Stimulated activated CD8-positive, alpha-beta memory T cell treated with anti-CD3 and anti-CD28 coated beads, Interleukin-4, amount 100 ng/mL, for 24 hours (primary cell): ENCODE results near the gene MSI2.

Experiments used
- DNase-seq: peaks from one replicate; pipeline ENCODE4 v3.0.0-alpha.2; 2020; ENCODE audit warnings: low read depth

Gene MSI2

DNA sequence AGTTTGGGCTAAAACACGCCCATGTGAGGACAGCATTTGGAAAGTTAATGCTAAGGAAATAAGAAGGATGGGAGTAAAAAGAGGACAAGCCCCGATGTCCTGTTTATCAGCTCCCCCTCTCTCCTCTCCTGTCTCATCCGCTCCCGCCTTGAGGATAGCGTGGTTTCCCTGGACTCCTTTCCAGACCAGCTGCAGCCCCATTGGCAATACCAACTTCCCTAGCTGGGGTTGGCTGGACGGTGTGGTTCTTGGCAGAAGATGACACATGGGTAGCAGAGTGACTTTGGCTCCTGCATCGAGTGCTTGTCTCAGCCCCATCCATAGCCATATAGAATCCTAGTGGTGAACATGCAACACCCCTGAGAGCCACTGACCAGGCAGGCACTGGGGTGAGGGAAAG is 302.9 kb downstream of the MSI2 start:
- no peak for DNase-seq

DNA sequence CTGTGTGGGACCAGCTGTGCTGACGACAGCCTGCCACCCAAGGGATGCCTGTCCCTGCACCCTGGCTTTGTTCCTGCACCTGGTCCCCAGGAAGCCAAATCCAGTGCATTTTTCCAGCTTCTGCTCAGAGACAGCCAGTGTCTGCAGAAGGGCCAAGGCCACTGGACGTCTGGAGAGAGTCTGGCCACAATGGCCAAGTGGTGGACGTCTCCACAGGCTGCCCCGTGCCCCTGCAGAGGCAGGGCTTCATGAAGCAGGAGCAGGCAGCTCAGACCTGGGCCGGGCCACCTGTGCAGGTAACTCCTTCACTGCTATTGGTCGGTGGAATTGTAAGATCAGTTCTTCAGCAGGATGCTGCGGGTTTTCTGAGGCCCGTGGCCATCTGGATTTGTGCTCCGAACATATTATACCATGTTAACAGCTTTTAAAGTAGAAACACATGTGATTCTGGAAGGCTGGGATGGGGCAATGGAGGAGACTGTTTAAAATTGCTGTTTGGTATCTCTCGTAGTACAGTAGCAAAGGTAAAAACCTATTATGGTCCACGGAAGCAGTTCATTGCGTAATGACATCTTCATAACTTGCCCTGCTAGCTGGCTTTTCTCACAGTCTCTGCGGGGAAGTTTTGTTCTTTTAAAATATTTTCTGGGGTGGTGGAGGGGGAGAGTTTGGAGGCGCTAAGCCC is 303.5 kb downstream of the MSI2 start:
- no peak for DNase-seq

DNA sequence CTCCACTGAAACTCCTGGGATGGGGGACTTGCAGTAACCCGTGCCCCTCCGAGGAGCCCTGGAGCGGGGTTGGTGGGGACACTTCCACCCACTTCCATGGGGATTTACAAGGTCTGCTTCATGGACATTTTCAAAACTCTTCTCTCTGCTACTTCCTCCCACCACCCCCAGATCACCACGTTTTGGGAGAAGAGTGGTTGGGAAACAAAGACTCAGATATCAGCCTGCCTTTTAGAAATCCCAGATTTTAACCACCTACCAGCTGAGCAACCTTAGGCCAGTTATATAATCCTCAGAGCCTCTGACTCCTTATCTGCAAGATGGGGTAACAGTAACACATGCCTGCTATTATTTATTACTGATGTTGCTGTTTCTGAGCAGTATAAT is 304.0 kb downstream of the MSI2 start:
- no peak for DNase-seq

DNA sequence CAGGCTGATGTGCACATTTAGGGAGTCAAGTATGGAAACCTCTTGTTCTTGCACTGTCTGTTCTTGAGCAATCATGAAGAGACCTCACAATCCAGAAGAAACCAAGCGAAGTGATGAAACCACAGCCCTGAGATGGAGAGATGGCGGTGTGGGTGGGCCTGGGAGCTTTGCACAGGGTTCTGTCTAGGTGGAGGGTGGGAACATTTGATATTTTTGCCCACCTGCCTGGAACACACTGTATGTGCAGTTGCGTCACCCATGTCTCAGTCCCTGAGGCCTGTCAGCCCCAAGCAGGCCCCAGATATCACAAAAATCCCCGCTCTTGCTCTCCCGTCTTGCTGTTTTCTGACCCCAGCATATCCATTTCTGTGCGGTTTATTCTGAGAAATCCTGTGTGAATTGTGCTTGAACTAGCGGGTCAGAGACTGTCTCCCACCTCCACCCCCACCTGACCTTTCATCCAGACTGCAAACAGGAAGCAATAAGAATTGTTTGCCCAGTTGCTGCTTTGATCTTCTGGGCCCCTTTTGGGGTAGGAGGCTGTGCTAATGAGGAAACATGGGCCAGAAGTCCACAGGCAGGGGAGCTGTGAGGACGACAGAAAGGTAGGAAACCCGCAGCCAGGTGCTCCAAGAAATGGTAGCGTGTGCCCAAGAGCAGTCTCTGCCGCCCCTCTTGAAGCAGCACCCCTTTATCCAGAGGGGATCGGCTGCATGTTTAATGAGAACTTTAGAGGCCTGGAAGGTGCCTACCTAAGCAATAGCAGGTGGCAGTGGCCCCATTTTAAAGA is 304.9 kb downstream of the MSI2 start:
- DNase-seq = no peak

DNA sequence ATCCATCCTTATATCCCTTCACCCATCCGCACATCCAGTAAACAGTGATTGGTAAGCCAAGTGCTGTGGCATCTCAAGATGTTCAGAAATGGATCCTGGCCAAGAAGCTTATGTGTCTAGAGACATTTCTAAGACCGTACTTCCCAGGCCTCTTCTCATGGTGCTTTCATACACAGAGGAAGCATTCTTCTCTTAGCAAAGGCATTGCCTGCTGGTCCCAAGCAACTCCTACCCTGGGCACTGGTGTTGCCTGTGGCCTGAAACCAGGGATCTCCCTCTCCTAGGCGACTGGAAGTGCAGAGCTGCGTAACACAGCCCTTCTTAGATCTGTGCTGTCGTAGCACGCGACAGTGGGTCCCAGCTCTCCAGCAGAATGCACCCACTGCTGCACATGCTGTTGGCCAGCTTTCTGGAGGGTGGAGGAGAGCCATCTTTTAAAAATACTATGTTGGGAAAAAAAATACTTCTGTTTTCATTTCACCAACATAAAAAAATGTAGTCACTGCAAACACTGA is 305.9 kb downstream of the MSI2 start:
- DNase-seq = no peak

DNA sequence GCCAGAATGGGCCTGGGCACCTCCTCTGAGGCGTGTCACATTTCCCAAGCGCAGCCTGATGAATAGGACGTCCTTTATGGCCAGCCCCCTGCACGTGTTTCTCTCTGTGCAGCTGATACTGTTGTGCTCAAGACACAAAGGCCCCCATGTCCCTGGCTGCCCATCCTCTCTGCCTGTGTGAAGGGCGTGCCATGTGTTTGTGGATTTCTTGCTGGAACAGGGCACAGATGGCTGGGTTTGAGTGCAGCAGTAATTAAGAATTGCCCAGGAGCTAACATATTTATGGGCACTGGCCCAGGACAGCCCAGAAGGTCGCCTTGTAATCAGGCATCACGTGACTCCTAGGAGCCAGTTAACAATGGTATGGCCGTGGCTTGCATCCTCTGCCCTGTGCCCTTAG is 307.6 kb downstream of the MSI2 start:
- DNase-seq = no peak

DNA sequence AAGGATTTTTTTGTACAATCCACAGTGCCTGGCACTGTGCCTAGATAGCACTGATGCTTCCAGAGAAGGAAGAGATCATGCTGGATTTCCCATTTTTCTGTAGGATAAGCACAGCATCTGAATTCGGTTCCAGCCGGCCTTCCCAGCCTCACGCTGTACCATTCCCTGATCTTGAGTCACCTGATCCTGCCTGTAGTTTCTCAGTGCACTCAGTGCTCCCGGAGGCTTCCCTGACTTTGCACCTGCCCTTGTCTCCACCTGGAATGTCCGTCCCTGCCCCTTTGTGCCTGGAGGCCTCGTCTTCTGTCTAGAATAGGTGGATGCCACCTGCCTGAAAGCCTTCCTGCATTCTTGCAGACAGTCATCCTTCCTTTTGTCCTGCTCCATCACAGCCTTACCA is 308.9 kb downstream of the MSI2 start:
- DNase-seq = no peak

DNA sequence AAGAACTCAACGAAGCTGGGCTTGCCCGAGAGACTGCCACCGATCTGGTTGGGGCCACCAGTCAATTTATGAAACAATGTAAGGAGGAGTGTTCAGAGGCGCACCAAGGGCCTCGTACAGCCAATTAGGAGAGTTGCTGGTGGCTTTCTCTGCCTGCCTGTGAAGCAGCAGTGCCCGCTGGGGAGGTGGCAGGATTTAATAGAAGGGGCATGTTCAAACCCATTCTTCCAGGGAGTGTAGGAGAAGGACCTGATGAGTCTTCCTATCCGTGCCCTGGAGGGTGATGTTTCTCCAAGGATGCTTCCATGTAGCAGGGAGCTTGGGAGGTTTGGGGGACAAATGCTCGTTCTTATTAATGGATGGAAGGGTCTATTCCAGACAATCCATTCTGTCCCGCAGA is 310.4 kb downstream of the MSI2 start:
- DNase-seq = no peak

DNA sequence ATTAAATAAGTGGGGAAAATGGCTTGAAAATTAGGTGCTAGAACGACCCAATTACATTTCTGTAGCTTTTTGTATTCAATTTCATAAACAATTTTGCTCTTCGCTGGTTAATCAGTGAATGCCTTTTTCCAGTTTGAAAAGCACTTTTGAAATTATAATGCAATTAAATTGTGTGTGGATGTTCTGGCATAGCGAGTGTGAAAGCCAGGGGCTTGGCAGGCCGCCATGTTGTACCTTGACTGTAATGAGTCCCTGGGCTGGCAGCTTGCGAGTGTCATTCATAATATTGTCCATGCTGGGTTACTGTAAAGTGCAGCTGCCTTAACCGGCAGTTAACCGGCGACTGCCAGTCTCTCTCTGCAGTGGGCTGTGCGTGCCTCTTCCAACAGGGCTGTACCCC is 310.9 kb downstream of the MSI2 start:
- DNase-seq = no peak

DNA sequence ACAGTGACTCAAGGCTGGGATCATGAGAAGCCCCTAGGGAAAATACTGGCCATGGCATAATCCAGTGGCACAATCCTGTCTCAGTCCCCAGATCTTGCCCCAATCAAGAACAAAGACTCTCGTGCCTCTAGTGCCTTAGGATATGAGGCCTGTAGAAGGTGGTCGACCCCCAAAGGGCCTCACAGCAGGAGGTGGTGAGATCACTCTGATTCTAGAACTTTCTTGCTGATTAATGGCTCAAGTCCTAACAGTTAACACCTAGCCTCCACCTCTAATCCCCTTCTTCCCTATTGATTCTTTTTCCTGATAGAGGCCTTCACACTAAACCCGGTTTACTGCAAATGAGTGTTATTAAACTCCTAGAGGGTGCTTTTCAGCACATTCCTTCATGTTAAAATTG is 312.0 kb downstream of the MSI2 start:
- no peak for DNase-seq

DNA sequence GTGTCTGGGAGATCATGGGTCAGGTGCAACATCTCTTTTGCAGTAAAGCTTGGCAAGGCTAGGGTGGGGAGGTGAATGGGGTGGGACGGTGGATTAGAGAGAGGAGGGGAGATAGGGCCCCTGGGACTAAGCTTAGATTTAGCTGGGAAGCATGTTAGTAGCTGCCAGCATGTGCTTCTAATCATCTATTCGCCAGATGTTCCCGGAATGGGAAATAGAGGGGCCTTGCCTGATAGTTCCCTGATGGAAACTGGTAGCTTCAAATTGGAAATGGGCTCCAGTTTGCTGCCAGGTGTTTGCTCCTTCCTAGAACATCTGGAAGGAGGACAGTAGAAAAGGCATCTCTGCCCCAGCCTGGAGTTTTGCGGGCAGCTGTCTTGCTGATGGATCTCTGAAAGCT is 312.7 kb downstream of the MSI2 start:
- DNase-seq = no peak

DNA sequence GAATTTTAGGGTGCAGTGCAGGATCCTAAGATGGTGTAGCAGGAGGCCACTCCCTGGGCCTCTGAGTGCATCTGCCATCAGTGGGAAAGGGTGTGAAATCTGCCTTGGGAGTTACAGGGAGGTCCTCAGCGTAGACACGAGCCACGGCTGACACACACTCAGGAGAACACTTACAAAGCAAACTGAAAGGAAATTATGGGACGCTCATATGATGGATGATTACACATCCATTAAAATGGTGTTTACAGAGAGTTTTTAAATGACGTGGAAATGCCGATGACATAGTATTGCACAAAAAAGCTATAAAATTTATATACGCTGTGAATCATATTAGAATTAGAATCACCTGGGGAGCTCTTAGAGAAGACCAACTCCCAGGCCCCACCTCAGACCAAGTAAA is 313.5 kb downstream of the MSI2 start:
- no peak for DNase-seq

DNA sequence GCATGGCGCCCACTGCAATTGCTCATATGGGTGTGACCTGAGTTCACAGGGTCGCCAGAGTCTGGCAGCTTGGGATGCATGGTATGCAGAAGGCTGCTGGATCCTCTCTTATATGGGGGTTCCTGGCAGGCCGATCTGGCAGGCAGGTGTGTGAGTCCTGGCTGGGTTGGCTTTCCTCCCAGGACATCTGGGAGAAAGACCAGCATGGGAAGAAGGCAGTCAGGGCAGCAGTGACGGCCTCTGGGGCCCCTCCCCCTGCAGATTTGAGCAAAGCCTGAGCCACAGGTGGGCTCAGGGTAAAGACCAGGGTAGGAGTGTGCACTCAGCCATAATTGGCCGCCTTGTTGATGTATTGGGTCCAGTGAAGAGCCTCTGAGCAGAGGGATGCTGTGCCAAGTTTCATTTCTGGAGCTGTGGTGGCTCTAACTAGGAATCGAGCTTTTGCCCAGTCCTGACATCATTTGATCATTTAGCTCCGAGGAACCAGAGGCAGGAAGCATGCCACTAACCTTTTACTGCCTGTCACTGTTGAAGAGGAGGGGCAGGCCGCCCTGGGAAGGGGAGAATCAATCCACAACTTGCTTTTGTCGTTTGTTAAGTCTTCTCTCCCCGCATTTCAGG is 314.5 kb downstream of the MSI2 start:
- DNase-seq = no peak

DNA sequence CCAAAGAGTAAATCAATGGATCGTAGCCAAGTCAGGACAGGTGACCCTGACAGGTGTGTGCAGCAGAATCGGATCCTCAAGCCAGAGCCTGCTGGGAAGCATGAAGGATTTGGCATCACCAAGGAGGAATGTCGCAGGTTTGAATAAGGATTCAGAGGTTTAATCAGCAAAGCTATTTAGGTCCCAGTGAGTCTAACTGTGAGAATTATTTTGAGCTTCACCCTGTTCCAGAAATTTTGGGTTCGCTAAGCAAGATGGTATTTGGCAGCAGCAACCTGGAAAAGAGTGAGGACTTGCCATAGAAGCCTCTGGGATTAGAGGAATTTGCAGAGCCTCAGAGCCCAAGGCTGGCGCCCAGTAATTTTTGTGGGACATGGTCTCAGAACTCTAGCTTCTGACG is 315.7 kb downstream of the MSI2 start:
- DNase-seq = no peak

DNA sequence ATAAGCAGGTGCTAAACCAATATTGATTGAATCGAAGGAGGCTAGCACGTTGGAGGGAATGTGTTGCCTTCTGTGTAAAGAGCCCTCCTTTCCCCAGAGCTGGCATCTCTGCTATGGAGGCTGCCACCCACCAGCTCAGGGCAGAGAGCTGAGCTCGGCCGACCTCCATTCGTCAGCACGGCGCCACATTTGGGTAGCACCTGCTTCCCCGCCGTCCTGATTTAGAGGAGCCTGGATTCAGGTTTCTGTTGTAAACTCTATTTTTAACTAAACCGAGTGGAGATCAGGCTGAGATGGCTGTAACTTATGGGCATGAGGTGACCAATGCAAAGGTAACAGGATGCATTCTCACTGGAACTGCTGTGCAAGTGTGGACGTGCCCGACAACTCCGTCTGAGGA is 316.3 kb downstream of the MSI2 start:
- DNase-seq = no peak

DNA sequence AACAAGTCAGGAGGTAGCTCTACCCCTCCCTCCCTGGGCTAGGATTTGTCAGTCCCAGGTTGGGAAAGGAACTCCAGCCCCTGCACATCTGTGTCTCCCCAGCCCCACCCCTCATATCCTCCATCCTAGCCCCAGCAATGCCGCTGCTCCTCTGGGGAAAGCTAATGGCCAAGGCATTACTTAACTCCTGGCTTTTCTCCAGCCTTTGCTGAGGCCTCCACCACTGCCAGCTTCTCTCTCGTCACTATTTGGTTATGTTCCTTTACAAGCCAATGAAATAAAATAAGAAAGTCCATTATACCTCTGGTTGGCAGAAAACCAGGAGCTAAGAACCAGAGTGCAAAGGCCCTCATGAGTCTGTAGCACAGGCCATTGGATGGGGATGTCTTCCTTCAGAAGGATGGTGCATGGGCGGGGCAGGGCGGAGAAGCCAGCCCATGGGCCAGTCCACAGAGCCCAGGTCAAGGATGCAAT is 317.8 kb downstream of the MSI2 start:
- DNase-seq = no peak

DNA sequence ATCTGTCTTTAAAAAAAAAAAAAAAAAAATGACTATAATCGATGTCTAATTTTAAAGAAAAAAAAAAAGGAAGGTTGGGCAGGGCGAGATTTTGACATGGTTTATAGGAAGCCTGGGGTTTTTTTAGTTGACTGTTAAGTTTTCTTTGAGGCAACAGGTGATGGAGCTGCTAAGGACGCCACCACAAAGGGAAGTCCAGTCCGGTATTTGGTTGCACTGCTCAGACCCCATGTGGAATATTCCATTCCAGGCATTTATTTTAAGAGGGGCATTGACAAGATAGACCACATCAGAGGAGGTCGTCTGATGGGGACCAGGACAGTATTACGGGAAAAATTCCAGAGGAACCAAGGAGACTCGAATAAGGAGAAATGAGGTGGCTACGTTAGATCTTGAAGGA is 320.4 kb downstream of the MSI2 start:
- DNase-seq = no peak

DNA sequence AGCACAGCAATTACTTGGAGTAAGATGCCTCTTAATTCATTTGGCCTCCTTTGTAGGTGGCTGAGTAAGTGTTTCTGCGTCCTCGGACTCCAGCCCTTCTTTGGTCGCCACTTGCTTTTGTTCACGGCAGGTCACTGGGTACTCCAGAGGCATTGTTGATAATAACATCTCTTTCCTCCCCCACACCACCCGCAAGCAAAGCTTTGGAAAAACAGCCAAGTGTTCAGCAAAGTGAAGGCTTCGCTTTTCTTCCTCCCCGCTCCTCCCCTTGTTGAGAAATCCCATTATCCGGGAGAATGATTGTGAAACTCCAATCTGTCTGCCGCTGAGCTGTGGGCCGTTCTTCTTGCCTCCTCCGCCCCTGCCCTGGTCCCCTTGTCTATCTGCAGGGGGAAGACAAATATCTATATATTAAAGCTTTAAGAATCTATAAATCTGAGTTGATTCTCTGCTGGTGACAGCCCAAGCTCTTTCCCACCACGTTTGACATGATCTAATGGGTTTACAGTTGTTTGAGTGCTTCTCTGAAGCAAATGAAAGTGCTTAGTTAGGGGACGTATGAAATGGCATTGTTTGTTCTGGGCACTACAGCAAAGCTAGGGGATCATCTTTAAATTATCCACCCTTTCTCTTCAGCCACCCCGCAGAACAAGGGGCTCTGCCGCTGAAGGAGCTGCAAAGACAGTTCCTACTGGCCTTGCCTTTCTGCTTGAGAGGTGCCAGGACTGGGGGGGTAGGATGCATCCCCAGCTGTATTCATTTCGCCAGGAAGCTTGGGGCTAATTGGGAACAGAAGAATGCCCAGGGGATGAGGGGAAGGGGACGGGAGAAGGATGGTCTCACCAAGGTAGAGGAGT is 321.7 kb downstream of the MSI2 start:
- DNase-seq = no peak

DNA sequence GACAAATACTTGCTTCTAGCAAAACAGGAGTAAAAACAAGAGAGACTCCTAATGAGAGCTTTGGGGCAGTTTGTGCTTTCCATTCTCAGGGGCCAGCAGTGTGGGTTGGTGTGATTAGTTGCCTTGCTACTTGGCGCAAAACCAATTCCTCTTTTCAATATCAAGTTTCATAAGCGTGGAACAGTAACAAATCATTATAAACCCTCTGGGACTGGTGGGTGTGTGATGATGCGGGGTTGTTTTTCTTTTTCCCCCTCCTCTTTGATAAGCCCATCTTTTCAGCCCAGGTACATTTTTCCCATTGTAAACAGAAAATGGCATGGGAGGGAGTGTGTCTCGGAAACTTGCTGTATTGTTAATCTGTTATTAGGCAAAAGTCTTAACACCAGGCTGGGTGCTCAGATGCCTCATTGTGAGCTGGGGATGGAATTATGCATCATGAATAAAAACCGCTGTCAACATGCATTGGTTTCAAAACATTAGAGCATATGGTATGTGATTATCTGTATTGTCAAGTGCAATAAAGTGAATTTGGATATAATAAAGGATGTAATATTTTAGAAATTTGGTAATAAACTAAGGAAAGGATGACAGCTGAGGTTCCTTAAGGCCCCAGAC is 322.4 kb downstream of the MSI2 start:
- DNase-seq = no peak

DNA sequence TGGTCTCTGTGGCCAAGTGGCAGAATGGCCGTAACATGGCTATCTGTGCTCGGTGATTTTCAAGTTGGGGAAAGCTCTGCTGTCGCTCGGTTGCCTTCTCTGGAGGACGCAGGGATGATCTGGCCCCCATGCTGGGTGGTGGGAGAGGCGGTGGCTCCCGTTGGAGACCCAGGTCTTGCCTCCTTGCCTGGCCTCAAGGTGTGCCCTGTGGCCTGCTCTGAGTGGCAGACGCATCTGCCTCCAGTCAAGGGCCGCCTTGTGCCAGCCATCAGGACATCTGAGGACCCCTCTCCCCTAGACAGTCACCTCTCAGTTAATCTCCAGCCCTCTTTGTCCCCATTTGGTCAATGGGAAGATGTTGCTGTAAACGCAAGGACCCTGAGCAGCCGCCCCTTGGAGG is 322.9 kb downstream of the MSI2 start:
- DNase-seq = no peak

DNA sequence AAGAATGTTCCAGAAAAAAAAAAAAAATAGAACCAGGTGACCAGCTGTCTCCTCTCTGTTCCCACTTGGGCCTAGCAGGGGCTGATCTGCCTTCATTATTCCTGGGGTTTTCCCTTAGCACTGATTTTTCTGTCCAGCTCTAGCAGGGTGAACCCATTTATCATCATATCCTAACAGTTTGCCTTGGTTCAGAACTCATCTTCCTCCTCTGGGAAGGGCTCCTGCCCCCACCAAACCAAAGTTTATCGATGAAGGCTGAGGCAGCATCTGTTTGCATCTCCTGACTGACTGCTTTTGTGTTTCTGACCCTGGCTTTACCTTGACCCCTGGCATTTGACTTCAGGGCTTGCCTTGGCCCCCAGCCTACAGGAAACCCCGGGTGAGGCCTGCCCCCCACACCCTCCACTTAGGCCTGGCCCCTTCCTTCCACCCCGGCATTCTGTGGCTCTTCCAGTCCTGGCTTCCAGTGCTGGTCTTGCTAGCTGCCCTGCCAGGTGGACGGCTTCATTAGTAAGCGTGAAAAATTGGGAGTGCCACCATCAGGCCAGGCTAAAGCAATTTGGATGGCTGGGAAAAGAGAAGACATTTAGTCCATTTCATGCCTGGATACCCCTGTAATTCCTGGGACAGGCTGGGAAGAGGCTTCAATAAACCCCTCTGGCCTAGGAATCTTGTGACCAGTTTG is 323.9 kb downstream of the MSI2 start:
- no peak for DNase-seq
